Breast epithelium (tissue), 3 donors: Measurements from ENCODE around the gene PRIMA1.

Experiments
- POLR2A ChIP-seq: fragments of 450-650 bp; IDR thresholded peaks from one replicate; pipeline ENCODE4 v1.6.1; 2016; ENCODE audit warnings: antibody characterized with exemption, mild to moderate bottlenecking, moderate library complexity
- POLR2AphosphoS5 ChIP-seq, 3 donors: sonication (generic); formaldehyde crosslinking; IDR thresholded peaks; one replicate each; pipeline ENCODE4 v1.6.1; 2017; ENCODE audit warnings: antibody characterized with exemption in 3 of 3
- TF ChIP-seq, protein P1 (sequence below), 3 donors: fragments of 450-650 bp; IDR thresholded peaks; one replicate each; pipeline ENCODE4 v1.5.1; 2016 to 2017; ENCODE audit warnings: antibody characterized with exemption in 3 of 3, mild to moderate bottlenecking in 3 of 3, moderate library complexity in 3 of 3

DNA sequence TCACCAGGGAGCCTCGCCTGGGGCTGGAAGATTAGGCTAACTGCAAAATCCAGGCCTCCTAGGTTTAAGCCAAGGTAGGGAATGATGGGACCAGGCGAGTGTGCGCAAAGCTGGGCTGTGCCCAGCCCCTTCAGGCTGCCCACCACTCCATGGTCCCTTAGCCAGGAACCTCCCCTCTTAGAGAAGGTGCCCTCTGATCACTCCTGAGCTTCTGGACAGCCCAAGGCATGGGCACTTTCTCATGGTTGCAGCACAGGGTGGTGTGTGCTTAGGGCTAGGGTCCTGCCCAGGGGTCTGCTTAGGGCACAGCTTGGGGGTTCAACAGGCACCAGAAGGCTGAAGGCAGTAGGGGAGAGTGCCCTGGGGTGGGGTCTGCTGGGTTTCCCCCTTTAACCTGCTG is 69.0 kb downstream of the PRIMA1 start:
- TF ChIP-seq POLR2AphosphoS5 (IDR thresholded peaks at IDR 0.05): no peak
- TF ChIP-seq, protein P1, sequence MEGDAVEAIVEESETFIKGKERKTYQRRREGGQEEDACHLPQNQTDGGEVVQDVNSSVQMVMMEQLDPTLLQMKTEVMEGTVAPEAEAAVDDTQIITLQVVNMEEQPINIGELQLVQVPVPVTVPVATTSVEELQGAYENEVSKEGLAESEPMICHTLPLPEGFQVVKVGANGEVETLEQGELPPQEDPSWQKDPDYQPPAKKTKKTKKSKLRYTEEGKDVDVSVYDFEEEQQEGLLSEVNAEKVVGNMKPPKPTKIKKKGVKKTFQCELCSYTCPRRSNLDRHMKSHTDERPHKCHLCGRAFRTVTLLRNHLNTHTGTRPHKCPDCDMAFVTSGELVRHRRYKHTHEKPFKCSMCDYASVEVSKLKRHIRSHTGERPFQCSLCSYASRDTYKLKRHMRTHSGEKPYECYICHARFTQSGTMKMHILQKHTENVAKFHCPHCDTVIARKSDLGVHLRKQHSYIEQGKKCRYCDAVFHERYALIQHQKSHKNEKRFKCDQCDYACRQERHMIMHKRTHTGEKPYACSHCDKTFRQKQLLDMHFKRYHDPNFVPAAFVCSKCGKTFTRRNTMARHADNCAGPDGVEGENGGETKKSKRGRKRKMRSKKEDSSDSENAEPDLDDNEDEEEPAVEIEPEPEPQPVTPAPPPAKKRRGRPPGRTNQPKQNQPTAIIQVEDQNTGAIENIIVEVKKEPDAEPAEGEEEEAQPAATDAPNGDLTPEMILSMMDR (IDR thresholded peaks at IDR 0.05): no peak
- TF ChIP-seq POLR2A: no peak
